Neural crest cell (in vitro differentiated cells): ENCODE data around the gene CSK. TPM values are rescaled to one million over a fixed set of nuclear protein-coding genes. Genes with fewer than 3 reads are reported as not detected.

Source experiments
- DNase-seq: peaks from one replicate; pipeline ENCODE4 v3.0.0; 2021; ENCODE audit warnings: low read depth, mixed read lengths, low spot score
- H3K27ac Mint-ChIP-seq: one replicate; pipeline ENCODE4 v1.8.0; 2021; ENCODE audit warnings: mild to moderate bottlenecking, mixed read lengths; ENCODE audit not compliant: unreplicated experiment
- H3K27me3 Mint-ChIP-seq: 2 replicates; pipeline ENCODE4 v1.8.0; 2021; ENCODE audit warnings: low read depth, mild to moderate bottlenecking, mixed read lengths
- H3K36me3 Mint-ChIP-seq: 2 replicates; pipeline ENCODE4 v1.8.0; 2021; ENCODE audit warnings: low read depth, mild to moderate bottlenecking, mixed read lengths
- H3K4me1 Mint-ChIP-seq: 2 replicates; pipeline ENCODE4 v1.8.0; 2021; ENCODE audit warnings: mixed read lengths
- H3K4me3 Mint-ChIP-seq: one replicate; pipeline ENCODE4 v1.8.0; 2021; ENCODE audit warnings: mild to moderate bottlenecking, mixed read lengths
- H3K9me3 Mint-ChIP-seq: 2 replicates; pipeline ENCODE4 v1.8.0; 2021; ENCODE audit warnings: mixed read lengths
- total RNA-seq: library from RNA; stranded (reverse); gene quantifications from 2 replicates; pipeline ENCODE4 v1.2.1, GENCODE V29; 2021
- TF ChIP-seq, protein P1 (sequence below): fragments of 200-600 bp; sonication (generic); conservative IDR thresholded peaks from 2 replicates; pipeline ENCODE4 v1.5.0; 2021; ENCODE audit warnings: antibody characterized with exemption, mild to moderate bottlenecking

The CSK gene
- total RNA-seq, 1 donor from 2014 or later: 109 TPM

DNA sequence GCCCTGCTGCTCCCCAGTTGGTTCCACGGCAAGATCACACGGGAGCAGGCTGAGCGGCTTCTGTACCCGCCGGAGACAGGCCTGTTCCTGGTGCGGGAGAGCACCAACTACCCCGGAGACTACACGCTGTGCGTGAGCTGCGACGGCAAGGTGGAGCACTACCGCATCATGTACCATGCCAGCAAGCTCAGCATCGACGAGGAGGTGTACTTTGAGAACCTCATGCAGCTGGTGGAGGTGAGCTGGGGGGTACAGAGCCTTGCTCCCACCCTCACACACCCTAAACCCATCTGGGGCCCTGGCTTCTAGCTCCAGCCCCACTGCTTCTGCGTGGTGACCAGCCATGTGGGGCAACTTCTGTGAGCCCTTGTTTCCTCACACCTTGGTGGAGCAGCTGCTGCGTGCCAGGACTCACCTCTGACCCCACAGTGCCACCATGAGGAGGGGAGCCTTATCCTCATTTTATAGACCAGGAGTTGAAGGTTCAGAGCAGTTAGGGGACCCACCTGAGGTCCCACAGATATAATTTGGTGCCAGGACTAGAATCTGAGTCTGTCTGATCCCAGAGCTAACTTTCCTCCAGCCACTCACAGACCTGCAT is 17.5 kb downstream of the CSK start:
- Mint-ChIP-seq H3K9me3 (no peaks in the 10 kb centered on the region), H3K4me3 (no peak overlapping the region), H3K4me1 (peaks cover 5% of the 10 kb centered on the region), H3K27ac (no peak overlapping the region), H3K36me3 (peaks cover 5% of the 10 kb centered on the region), H3K27me3 (no peaks in the 10 kb centered on the region)
- no peak for DNase-seq
- TF ChIP-seq, protein P1, sequence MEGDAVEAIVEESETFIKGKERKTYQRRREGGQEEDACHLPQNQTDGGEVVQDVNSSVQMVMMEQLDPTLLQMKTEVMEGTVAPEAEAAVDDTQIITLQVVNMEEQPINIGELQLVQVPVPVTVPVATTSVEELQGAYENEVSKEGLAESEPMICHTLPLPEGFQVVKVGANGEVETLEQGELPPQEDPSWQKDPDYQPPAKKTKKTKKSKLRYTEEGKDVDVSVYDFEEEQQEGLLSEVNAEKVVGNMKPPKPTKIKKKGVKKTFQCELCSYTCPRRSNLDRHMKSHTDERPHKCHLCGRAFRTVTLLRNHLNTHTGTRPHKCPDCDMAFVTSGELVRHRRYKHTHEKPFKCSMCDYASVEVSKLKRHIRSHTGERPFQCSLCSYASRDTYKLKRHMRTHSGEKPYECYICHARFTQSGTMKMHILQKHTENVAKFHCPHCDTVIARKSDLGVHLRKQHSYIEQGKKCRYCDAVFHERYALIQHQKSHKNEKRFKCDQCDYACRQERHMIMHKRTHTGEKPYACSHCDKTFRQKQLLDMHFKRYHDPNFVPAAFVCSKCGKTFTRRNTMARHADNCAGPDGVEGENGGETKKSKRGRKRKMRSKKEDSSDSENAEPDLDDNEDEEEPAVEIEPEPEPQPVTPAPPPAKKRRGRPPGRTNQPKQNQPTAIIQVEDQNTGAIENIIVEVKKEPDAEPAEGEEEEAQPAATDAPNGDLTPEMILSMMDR: no peak

DNA sequence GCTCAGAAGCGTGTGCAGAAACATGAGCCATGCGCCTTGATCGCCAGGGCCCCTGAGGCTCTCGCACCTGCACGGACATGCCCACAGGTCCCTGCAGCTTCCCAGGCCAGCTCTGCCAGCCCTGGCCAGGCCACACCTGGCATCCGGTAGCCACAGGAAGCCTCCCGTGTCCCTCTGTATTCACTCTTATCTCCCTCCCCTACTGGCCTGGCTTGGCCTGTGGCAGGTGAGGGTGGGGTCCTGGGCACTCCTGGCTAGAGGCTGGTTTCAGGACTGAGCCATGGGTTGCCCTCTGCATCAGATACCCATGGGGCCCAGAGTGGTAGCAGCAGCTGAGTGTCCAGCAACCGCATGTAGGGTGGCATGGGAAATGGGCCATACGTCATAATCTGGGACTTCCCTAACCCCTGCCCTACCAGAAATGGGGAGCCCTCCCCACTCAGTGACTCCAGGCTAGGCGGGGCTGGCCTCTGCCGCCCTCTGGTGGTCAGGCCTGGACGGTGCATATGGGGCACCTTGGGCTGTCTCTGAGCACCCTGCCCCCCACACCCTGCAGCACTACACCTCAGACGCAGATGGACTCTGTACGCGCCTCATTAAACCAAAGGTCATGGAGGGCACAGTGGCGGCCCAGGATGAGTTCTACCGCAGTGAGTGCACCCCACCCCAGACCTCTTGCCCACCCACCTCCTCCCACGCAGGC is 18.1 kb downstream of the CSK start:
- no peak overlapping the region for H3K4me3 Mint-ChIP-seq
- H3K27ac Mint-ChIP-seq: no peak overlapping the region
- TF ChIP-seq, protein P1: peak; percentile 93
- peaks cover 5% of the 10 kb centered on the region for H3K36me3 Mint-ChIP-seq
- H3K4me1 Mint-ChIP-seq: peaks cover under 1% of the 10 kb centered on the region
- DNase-seq: peak; percentile 57
- no peaks in the 10 kb centered on the region for H3K9me3 Mint-ChIP-seq
- no peaks in the 10 kb centered on the region for H3K27me3 Mint-ChIP-seq

DNA sequence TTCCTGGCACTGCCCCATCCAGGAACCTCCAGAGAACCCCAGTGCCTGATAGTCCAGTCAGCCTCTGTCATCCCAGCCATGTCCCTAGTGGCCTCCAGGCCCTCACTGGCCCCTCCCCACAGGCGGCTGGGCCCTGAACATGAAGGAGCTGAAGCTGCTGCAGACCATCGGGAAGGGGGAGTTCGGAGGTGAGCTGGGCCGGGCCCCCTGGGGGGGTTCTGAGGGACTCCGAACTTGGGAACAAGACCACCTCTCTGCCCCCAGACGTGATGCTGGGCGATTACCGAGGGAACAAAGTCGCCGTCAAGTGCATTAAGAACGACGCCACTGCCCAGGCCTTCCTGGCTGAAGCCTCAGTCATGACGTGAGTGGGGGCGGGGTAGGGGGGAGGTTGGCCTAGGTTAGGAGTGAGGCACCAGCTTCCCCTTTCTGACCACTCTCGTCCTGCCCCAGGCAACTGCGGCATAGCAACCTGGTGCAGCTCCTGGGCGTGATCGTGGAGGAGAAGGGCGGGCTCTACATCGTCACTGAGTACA is 18.7 kb downstream of the CSK start:
- H3K27ac Mint-ChIP-seq: no peak overlapping the region

DNA sequence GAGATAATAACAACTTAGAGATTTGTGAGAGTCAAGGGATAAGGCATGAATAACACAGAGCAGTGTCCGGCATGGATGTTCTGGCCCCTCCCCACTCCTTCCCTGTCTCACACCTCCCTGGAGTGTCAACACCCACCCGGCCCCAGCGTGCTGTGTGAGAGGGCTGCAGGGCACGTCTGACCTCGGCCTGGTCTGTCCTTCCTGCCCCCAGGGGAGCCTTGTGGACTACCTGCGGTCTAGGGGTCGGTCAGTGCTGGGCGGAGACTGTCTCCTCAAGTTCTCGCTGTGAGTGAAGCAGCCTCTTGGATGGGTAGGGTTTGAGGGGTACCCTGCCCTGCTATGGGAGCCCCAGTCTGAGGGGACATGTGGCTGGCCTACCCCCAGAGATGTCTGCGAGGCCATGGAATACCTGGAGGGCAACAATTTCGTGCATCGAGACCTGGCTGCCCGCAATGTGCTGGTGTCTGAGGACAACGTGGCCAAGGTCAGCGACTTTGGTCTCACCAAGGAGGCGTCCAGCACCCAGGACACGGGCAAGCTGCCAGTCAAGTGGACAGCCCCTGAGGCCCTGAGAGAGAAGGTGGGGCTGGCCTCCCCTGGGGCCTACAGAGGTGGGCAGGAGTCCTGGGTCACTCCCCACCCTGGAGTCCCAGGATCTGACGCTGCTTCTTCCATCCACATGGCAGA is 19.6 kb downstream of the CSK start:
- Mint-ChIP-seq H3K36me3 (peaks cover 5% of the 10 kb centered on the region), H3K4me3 (no peak overlapping the region), H3K4me1 (no peaks in the 10 kb centered on the region), H3K27me3 (no peaks in the 10 kb centered on the region), H3K27ac (no peak overlapping the region), H3K9me3 (no peaks in the 10 kb centered on the region)
- DNase-seq: no peak
- TF ChIP-seq, protein P1: no peak

More for the DNA sequence above, 18.7 kb downstream of the CSK start:
- Mint-ChIP-seq H3K27me3 (no peaks in the 10 kb centered on the region), H3K4me1 (no peaks in the 10 kb centered on the region), H3K9me3 (no peaks in the 10 kb centered on the region), H3K36me3 (peaks cover 5% of the 10 kb centered on the region), H3K4me3 (no peak overlapping the region)
- DNase-seq: no peak
- TF ChIP-seq, protein P1: no peak

DNA sequence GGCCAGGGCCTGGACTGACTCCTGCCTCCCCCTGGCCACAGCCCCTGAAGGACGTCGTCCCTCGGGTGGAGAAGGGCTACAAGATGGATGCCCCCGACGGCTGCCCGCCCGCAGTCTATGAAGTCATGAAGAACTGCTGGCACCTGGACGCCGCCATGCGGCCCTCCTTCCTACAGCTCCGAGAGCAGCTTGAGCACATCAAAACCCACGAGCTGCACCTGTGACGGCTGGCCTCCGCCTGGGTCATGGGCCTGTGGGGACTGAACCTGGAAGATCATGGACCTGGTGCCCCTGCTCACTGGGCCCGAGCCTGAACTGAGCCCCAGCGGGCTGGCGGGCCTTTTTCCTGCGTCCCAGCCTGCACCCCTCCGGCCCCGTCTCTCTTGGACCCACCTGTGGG is 20.4 kb downstream of the CSK start:
- TF ChIP-seq, protein P1: no peak
- H3K9me3 Mint-ChIP-seq: no peaks in the 10 kb centered on the region
- no peak for DNase-seq
- peaks cover 5% of the 10 kb centered on the region for H3K36me3 Mint-ChIP-seq
- H3K4me3 Mint-ChIP-seq: no peak overlapping the region
- no peak overlapping the region for H3K27ac Mint-ChIP-seq
- H3K4me1 Mint-ChIP-seq: peaks cover 2% of the 10 kb centered on the region
- no peaks in the 10 kb centered on the region for H3K27me3 Mint-ChIP-seq
